ENCODE measurements around the gene GPR42.
"Not testable (repeated sequence)": the region's sequence is repeated elsewhere in the genome, so short reads cannot be mapped to it uniquely, and the experiment has no call there.

Gene GPR42

GRCh38 chr19:35346193-35347052 is 24.4 kb upstream of the GPR42 start:
- peak; percentile 62 for DNase-seq (ENCODE audit: low spot score)

- peak; percentile 55 for DNase-seq (ENCODE audit: low spot score)
Measured at GRCh38 chr19:35347171-35347929, 23.5 kb upstream of the GPR42 start, which contains the start of gene FFAR1. FFAR1 (plus strand) TSS chr19:35347902; CDS start chr19:35351552, 3,650 bp downstream.

- DNase-seq (ENCODE audit: low spot score), result no peak
Measured at GRCh38 chr19:35347930-35348298, 23.0 kb upstream of the GPR42 start.

GRCh38 chr19:35348911-35349611 is 21.8 kb upstream of the GPR42 start:
- no peak for DNase-seq (ENCODE audit: low spot score)

- DNase-seq (ENCODE audit: low spot score), result no peak
Measured at GRCh38 chr19:35349614-35350521, 21.0 kb upstream of the GPR42 start.

GRCh38 chr19:35350591-35350990 is 20.3 kb upstream of the GPR42 start:
- DNase-seq (ENCODE audit: low spot score), result no peak

GRCh38 chr19:35351411-35352176 is 19.3 kb upstream of the GPR42 start:
- no peak for DNase-seq (ENCODE audit: low spot score)

GRCh38 chr19:35352177-35352447 is 18.8 kb upstream of the GPR42 start:
- DNase-seq (ENCODE audit: low spot score), result no peak

GRCh38 chr19:35352448-35353304 is 18.2 kb upstream of the GPR42 start:
- DNase-seq (ENCODE audit: low spot score), result peak; percentile 71

- DNase-seq (ENCODE audit: low spot score), result no peak
Measured at GRCh38 chr19:35353635-35354034, 17.2 kb upstream of the GPR42 start.

- DNase-seq (ENCODE audit: low spot score), result no peak
Measured at GRCh38 chr19:35354898-35355297, 16.0 kb upstream of the GPR42 start.

- DNase-seq (ENCODE audit: low spot score), result no peak
Measured at GRCh38 chr19:35355791-35356460, 14.9 kb upstream of the GPR42 start.

- DNase-seq (ENCODE audit: low spot score), result no peak
Measured at GRCh38 chr19:35357867-35358573, 12.8 kb upstream of the GPR42 start, which contains the start of gene FFAR3. FFAR3 (plus strand) TSS chr19:35358460; CDS start chr19:35358891, 431 bp downstream.

- DNase-seq (ENCODE audit: low spot score), result not testable (repeated sequence)
Measured at GRCh38 chr19:35358834-35359233, 12.0 kb upstream of the GPR42 start.

GRCh38 chr19:35359395-35359794 is 11.5 kb upstream of the GPR42 start:
- not testable (repeated sequence) for DNase-seq (ENCODE audit: low spot score)

- DNase-seq (ENCODE audit: low spot score), result not testable (repeated sequence)
Measured at GRCh38 chr19:35360081-35360480, 10.8 kb upstream of the GPR42 start.

GRCh38 chr19:35360880-35361420 is 9.9 kb upstream of the GPR42 start:
- DNase-seq (ENCODE audit: low spot score), result no peak
